Ectodermal cell (in vitro differentiated cells): ENCODE data around the gene NUCKS1.
"Not testable (repeated sequence)": the region's sequence is repeated elsewhere in the genome, so short reads cannot be mapped to it uniquely, and the experiment has no call there.

Experiments
- H3K27ac ChIP-seq: 2 replicates; pipeline ENCODE4 v1.7.0; 2013; ENCODE audit warnings: mild to moderate bottlenecking, low read depth, low read length; ENCODE audit not compliant: insufficient read depth, poor library complexity, severe bottlenecking
- H3K27me3 ChIP-seq: 2 replicates; pipeline ENCODE4 v1.7.0; 2013; ENCODE audit warnings: mild to moderate bottlenecking, low read length; ENCODE audit not compliant: insufficient read depth, control insufficient read depth, poor library complexity, severe bottlenecking
- H3K36me3 ChIP-seq: one replicate; pipeline ENCODE4 v1.7.0; 2013; ENCODE audit warnings: low read length; ENCODE audit not compliant: control insufficient read depth, insufficient read depth
- H3K4me1 ChIP-seq: one replicate; pipeline ENCODE4 v1.7.0; 2013; ENCODE audit warnings: low read length; ENCODE audit not compliant: control insufficient read depth, insufficient read depth
- H3K4me3 ChIP-seq: 2 replicates; pipeline ENCODE4 v1.7.0; 2013; ENCODE audit warnings: low read depth, low read length, control low read depth; ENCODE audit not compliant: insufficient read depth
- H3K9me3 ChIP-seq: 2 replicates; pipeline ENCODE4 v1.7.0; 2013; ENCODE audit warnings: mild to moderate bottlenecking, low read length, moderate library complexity; ENCODE audit not compliant: control insufficient read depth
- WGBS, 2 experiments: methylation state at CpG; one replicate each; pipeline ENCODE4 v1.1.7; 2013; ENCODE audit warnings: missing lambda C conversion rate in 2 of 2; 5-methylcytosine and 5-hydroxymethylcytosine counted together

The NUCKS1 gene

GRCh38 chr1:205733438-205734175 lies 16.4 kb downstream of the NUCKS1 start:
- Histone ChIP-seq H3K4me1 (no peaks in the 10 kb centered on the region), H3K36me3 (peaks cover 6% of the 10 kb centered on the region), H3K27ac (no peak overlapping the region), H3K27me3 (no peaks in the 10 kb centered on the region), H3K4me3 (no peak overlapping the region), H3K9me3 (no peaks in the 10 kb centered on the region)
- 86 to 91% methylated on average over 2 of the region's 2 CpGs for WGBS, 2 experiments

- Histone ChIP-seq H3K4me3 (no peak overlapping the region), H3K27ac (no peak overlapping the region), H3K4me1 (no peaks in the 10 kb centered on the region), H3K27me3 (no peaks in the 10 kb centered on the region), H3K9me3 (no peaks in the 10 kb centered on the region), H3K36me3 (peaks cover 18% of the 10 kb centered on the region)
- WGBS, 2 experiments: 94 to 95% methylated on average over 9 of the region's 9 CpGs
Measured at GRCh38 chr1:205729945-205730610, 19.9 kb downstream of the NUCKS1 start.

- Histone ChIP-seq H3K27me3 (no peaks in the 10 kb centered on the region), H3K4me3 (no peak overlapping the region), H3K27ac (no peak overlapping the region), H3K4me1 (no peaks in the 10 kb centered on the region), H3K9me3 (no peaks in the 10 kb centered on the region), H3K36me3 (peaks cover 16% of the 10 kb centered on the region)
- 93 to 94% methylated on average over 3 of the region's 4 CpGs for WGBS, 2 experiments
Measured at GRCh38 chr1:205726619-205727125, 23.3 kb downstream of the NUCKS1 start.

- Histone ChIP-seq H3K9me3 (no peaks in the 10 kb centered on the region), H3K4me1 (no peaks in the 10 kb centered on the region), H3K27me3 (no peaks in the 10 kb centered on the region), H3K27ac (no peak overlapping the region), H3K4me3 (no peak overlapping the region), H3K36me3 (peaks cover 22% of the 10 kb centered on the region)
- WGBS, 2 experiments: 100% methylated on average over 1 of the region's 1 CpG; no CpG with 5 or more reads in 1 of the 2 experiments
Measured at GRCh38 chr1:205725514-205725913, 24.5 kb downstream of the NUCKS1 start.

- not testable (repeated sequence) for H3K27ac ChIP-seq, H3K4me1 ChIP-seq
- WGBS, 2 experiments: 97 to 98% methylated on average over 2 of the region's 2 CpGs
Measured at GRCh38 chr1:205720740-205721139, 29.2 kb downstream of the NUCKS1 start.

DNA sequence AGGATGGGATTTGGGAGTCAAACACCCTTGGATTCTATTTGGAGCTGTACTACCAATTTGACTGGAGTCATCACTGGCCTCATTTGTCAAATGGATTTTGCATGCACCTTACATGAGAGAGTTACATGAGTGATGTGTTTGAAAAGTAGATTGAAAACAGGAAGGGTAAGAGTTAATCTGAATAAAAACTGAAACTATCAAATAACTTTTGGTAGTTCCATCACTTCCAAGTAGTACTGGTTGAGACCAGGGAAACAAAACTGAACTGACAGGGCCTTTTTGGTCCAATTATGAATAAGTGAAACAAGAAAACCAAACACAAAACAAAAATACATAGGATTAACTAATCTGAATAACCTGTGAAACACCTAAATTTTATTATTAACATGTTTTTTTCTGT lies 30.2 kb downstream of the NUCKS1 start:
- Histone ChIP-seq H3K4me1 (no peaks in the 10 kb centered on the region), H3K4me3 (no peak overlapping the region), H3K27ac (no peak overlapping the region), H3K9me3 (no peaks in the 10 kb centered on the region), H3K27me3 (no peaks in the 10 kb centered on the region), H3K36me3 (peaks cover 41% of the 10 kb centered on the region)

More at GRCh38 chr1:205720740-205721139, 29.2 kb downstream of the NUCKS1 start:
- peaks cover 39% of the 10 kb centered on the region for H3K36me3 ChIP-seq
- not testable (repeated sequence) for H3K4me3 ChIP-seq, H3K9me3 ChIP-seq, H3K27me3 ChIP-seq

GRCh38 chr1:205719015-205719414 lies 31.0 kb downstream of the NUCKS1 start:
- no peak overlapping the region for H3K4me3 ChIP-seq
- peaks cover 41% of the 10 kb centered on the region for H3K36me3 ChIP-seq
- no peak overlapping the region for H3K27ac ChIP-seq
- no peaks in the 10 kb centered on the region for H3K4me1 ChIP-seq
- WGBS, 2 experiments: 92 to 96% methylated on average over 3 of the region's 3 CpGs
- no peaks in the 10 kb centered on the region for H3K27me3 ChIP-seq
- H3K9me3 ChIP-seq: no peaks in the 10 kb centered on the region

- no peaks in the 10 kb centered on the region for H3K4me1 ChIP-seq
- H3K4me3 ChIP-seq: no peak overlapping the region
- peaks cover 38% of the 10 kb centered on the region for H3K36me3 ChIP-seq
- H3K27ac ChIP-seq: no peak overlapping the region
- H3K27me3 ChIP-seq: no peaks in the 10 kb centered on the region
- 94 to 95% methylated on average over 7 of the region's 7 CpGs for WGBS, 2 experiments
- no peaks in the 10 kb centered on the region for H3K9me3 ChIP-seq
Measured at GRCh38 chr1:205716371-205717132, 33.4 kb downstream of the NUCKS1 start.

DNA sequence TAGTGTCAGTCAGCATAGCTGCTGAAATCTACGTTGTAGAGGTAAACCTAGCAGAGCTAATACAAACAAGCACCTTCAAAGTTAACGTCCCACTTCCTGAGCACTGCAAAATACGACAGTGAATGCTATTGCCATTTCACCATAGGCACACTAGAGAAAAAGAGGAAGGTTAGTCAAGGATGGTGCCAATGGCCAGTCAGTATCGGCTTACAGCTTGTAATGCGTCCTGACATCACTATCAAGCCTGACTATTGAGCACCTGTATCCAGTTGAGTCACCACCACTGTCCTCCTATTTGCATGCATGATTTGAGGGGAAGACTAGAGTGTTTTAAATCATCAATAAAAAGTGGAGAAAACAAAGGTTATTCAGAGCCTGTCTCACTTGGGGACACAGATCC lies 34.4 kb downstream of the NUCKS1 start:
- peaks cover 32% of the 10 kb centered on the region for H3K36me3 ChIP-seq
- H3K9me3 ChIP-seq: no peaks in the 10 kb centered on the region
- H3K4me1 ChIP-seq: peaks cover 4% of the 10 kb centered on the region
- no peak overlapping the region for H3K27ac ChIP-seq
- no peaks in the 10 kb centered on the region for H3K27me3 ChIP-seq
- WGBS, 2 experiments: 93 to 98% methylated on average over 5 of the region's 5 CpGs
- no peak overlapping the region for H3K4me3 ChIP-seq

GRCh38 chr1:205714906-205715246 lies 35.1 kb downstream of the NUCKS1 start:
- H3K36me3 ChIP-seq: peaks cover 25% of the 10 kb centered on the region
- no peak overlapping the region for H3K4me3 ChIP-seq
- H3K27ac ChIP-seq: no peak overlapping the region
- no peaks in the 10 kb centered on the region for H3K27me3 ChIP-seq
- no peaks in the 10 kb centered on the region for H3K9me3 ChIP-seq
- H3K4me1 ChIP-seq: peaks cover 5% of the 10 kb centered on the region
- WGBS, 2 experiments: 94 to 96% methylated on average over 4 of the region's 4 CpGs
